ENCODE measurements around the gene NEURL4. TPM values are rescaled to one million over a fixed set of nuclear protein-coding genes. Genes with fewer than 3 reads are reported as not detected.
"Not testable (repeated sequence)": the region's sequence is repeated elsewhere in the genome, so short reads cannot be mapped to it uniquely, and the experiment has no call there.

Gene NEURL4
- polyA plus RNA-seq, result 10 to 100 TPM; 11.8 to 25.2 (median 17.9) TPM

DNA sequence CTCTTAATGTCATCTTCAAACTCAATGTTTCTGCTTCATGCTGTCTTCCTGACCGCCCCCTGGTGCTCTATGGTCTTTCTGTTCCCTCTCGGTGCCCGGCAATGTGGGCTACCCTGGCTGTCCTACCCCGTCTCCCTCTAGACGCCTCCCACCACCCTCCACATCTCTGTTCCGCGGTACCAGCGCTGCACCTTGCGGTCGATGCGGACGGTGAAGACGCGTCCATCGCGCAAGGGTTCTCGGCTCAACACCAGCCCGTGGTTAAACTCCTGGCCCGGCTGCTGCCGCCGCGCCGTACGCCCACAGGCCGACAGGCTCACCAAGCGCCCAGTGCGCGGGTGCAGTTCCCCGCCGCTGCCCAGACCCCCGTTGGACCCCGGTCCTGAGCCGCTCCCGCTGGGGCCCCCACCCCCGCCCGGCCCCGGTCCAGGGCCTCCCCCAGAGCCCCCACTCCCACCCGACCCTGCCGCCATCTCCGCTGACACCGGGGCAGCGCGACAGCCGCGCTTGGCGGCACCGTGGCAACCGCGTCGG is at the start of gene NEURL4:
Gene NEURL4, minus strand, starts transcription at position 496 of the 534 bp plus-strand sequence. Its CDS starts 23 bp downstream, at position 473.
- 0 to 1% (median 1%) methylated on average over 33 to 50 of the region's 50 CpGs for WGBS, 3 donors
- peak within 1 kb of the TSS; percentile 40 for H3K27ac ChIP-seq (ENCODE audit: low read depth, low read length)

DNA sequence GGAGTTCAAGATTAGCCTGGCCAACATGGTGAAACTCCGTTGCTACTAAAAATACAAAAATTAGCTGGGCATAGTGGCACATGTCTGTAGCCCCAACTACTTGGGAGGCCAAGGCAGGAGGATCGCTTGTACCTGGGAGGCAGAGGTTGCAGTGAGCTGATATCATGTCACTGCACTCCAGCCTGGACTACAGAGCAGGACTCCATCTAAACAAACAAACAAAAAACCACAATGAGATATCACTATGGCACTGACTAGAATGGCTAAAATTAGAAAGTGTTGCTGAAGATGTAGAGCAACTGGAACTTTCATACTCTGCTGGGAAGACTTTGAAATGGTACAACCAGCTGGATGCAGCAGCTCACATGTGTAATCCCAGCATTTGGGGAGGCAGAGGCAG is 45.2 kb upstream of the NEURL4 start:
- 89 to 95% (median 94%) methylated on average over 2 of the region's 2 CpGs for WGBS, 3 donors
- H3K27ac ChIP-seq (ENCODE audit: low read depth, low read length), result no peak overlapping the region

DNA sequence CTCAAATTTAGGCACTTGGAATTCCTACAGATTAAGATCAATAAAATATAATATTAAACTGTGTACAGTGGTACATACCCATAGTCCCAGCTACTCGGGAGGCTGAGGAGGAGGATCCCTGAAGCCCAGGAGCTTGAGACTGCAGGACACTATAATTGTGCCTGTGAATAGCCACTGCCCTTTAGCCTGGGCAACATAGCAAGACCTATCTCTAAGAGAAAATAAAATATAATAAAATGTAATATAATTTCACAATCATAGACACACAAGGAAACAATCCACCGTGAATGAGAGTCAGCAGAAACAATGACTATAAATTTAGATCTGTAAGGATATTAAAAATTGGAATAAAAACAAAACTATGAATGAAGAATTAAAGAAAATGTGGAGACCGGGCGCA is 41.7 kb upstream of the NEURL4 start:
- no peak overlapping the region for H3K27ac ChIP-seq (ENCODE audit: low read depth, low read length)
- WGBS, 3 donors, result 78 to 87% (median 85%) methylated on average over 4 of the region's 4 CpGs

DNA sequence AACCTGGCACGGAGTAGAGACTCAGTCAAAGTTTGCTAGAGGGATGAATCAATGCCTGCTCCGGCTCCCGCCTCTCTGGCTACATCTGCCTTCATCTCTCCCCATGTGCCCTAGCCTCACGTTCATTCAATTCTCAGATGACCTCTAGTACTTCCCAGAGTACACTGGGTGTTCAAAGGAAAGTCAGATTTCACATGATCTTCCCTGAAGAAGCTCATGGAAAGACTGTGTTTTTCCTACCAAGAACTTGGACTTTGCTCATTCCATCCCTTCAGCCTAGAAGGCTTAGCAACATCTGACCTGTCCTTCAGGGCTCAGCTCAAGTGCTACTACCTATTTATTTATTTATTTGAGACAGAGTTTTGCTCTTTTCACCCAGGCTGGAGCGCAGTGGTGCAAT is 40.7 kb upstream of the NEURL4 start:
- no peak overlapping the region for H3K27ac ChIP-seq (ENCODE audit: low read depth, low read length)
- WGBS, 3 donors, result 59 to 91% (median 79%) methylated on average over 5 of the region's 5 CpGs

DNA sequence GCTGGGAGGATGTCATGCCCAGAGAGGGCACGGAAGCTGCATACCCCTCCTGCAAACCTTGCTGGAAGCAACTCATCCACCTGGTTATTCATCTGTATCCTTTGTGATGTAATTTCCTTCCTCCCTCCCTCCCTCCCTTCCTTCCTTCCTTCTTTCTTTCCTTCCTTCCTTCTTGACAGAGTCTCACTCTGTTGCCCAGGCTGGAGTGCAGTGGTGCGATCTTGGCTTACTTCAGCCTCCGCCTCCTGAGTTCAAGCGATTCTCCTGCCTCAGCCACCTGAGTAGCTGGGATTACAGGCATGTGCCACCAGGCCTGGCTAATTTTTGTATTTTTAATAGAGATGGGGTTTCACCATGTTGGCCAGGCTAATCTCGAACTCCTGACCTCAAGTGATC is 39.5 kb upstream of the NEURL4 start:
- not testable (repeated sequence) for H3K27ac ChIP-seq (ENCODE audit: low read depth, low read length)
- 80 to 83% (median 81%) methylated on average over 5 of the region's 5 CpGs for WGBS, 3 donors

DNA sequence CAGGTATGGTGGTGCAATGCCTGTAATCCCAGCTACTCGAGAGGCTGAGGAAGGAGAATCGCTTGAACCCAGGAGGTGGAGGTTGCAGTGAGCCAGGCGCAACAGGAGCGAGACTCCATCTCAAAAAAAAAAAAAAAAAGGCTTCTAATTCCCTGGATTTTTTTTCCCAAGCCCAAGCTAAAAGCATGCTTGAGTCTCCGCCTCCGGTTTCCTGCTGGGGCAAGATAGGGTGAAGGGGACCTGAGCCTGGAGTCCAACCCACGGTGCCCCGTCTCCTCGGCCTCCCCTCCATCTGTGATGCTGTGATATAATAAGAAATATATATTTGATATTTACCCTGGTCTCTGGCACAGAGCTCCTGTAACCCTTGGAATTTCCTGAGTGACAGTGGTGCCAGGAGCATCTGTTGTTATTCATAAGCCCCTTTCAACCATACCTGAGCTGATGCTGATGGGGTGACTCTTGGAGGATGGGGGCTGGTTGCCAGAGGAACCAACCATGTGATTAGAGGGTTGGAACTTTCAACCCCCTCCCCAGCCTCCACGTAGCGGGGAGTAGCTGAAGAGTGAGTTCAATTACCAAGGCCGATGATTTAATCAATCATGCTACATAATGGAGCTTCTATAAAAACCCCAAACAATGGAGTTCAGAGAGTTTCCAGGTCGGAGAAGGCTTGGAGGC is 38.9 kb upstream of the NEURL4 start:
- WGBS, 3 donors, result 64 to 72% (median 67%) methylated on average over 13 of the region's 13 CpGs
- H3K27ac ChIP-seq (ENCODE audit: low read depth, low read length), result no peak overlapping the region

DNA sequence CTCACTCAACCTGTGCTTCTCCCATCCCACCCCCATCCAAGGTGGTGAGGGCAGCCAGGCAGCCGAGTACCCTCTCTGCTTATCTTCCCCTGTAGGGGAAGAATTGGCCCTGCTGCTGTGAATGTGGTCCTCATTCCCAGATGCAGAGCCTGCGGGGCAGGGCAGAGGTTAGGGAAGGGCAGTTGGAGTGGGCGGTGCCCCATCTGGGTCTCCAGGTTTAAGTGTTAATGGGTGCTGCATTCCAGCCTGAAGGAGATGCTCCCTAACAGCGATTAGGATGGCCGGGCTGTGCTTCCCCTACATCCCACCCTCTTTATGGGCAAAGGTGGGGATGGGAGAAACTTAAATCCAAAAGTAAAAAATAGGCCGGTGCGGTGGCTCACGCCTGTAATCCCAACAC is 37.9 kb upstream of the NEURL4 start:
- 82 to 91% (median 86%) methylated on average over 8 of the region's 8 CpGs for WGBS, 3 donors
- no peak overlapping the region for H3K27ac ChIP-seq (ENCODE audit: low read depth, low read length)

DNA sequence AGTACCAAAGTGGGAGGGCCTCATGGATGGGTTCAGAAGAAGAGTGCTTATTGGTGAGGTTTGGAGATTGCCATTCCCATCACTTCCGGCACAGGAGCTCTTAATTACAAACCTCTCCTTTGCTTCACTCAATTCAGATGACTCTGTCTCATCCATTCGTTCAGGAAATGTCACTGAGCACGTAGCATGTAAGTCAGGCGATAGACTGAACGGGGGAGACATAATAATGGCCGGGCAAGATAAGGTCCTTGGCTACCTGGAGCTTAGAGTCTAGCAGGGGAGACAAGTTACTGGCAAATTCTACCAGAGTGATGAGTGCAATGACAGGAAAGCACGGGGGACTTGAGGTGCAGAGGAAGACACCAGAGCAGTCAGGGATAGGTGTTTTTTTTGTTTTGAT is 36.8 kb upstream of the NEURL4 start:
- H3K27ac ChIP-seq (ENCODE audit: low read depth, low read length), result not testable (repeated sequence)
- WGBS, 3 donors, result 90 to 93% (median 91%) methylated on average over 6 of the region's 7 CpGs

DNA sequence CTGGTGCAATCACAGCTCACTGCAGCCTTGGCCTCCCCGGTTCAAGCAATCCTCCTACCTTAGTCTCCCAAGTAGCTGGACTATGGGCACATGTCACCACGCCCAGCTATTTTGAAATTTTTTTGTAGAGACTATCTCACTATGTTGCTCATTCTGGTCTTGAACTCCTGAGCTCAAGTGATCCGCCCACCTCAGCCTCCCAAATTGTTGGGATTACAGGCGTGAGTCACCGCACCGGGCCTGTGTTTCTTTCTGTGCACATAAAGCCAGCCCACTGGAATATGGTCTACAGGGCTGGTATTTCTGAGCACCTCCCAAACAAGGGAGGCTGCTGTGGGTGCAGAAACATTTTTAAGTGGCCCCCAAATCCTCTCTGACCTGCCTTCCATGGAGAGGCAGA is 34.2 kb upstream of the NEURL4 start:
- no peak overlapping the region for H3K27ac ChIP-seq (ENCODE audit: low read depth, low read length)
- 84 to 96% (median 94%) methylated on average over 6 of the region's 6 CpGs for WGBS, 3 donors

DNA sequence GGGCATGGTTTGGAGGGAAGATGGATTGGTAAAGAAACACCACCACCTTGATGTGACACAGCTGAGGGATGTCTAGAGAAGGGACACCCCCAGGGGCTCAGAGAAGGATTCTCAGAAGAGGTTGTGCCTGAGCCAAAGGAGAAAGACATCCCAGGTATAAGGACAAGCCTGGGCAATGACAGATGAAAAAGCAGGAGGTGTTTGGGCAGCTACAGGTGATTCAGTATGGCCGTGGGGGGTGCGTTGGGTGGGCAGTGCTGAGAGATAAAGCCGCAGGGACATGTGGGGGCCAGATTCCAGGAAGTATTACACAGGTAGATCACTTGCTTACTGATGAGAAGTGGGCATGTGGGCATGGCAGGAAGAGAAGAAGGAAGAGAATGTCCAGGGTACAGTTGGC is 32.8 kb upstream of the NEURL4 start:
- no peak overlapping the region for H3K27ac ChIP-seq (ENCODE audit: low read depth, low read length)
- WGBS, 3 donors, result 58 to 65% (median 60%) methylated on average over 3 of the region's 3 CpGs

DNA sequence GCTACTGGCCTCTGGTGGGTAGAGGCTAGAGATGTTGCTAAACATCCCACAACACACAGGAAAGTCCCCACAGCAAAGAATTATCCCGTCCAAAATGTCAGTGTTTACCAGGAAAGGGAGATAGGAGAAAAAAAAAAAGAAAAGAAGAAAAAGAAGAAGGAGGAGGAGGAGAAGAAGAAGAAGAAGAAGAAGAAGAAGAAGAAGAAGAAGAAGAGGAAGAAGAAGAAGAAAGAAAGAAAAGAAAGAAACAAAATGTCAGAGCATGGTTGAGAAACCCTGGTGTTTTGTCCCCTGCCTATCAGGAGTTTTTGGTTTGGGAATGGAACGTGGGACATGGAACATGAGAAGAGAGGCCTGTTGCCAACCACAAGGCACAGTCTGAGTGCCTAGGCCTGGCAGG is 28.2 kb upstream of the NEURL4 start:
- WGBS, 3 donors, result 45 to 80% (median 59%) methylated on average over 2 of the region's 2 CpGs
- no peak overlapping the region for H3K27ac ChIP-seq (ENCODE audit: low read depth, low read length)

DNA sequence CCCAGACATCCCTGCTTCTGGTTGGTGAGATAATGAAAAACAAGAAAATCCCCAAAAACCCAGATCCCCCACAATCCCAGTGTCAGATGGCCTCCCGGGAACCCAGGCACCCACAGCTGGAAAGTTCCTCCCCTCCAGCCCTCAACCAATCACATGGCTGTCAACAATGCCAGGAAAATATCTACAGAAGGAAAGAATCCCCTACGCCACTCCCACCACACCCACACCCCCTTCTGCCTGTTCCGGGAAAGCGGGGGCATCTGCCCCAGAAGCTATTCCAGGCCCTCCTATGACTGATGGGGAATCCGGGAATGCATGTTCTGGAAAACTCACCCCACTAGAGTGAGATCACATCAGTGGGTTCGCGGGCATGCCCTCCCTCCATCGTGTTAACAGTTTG is 27.6 kb upstream of the NEURL4 start:
- H3K27ac ChIP-seq (ENCODE audit: low read depth, low read length), result no peak overlapping the region
- WGBS, 3 donors, result 50 to 63% (median 63%) methylated on average over 8 of the region's 8 CpGs

DNA sequence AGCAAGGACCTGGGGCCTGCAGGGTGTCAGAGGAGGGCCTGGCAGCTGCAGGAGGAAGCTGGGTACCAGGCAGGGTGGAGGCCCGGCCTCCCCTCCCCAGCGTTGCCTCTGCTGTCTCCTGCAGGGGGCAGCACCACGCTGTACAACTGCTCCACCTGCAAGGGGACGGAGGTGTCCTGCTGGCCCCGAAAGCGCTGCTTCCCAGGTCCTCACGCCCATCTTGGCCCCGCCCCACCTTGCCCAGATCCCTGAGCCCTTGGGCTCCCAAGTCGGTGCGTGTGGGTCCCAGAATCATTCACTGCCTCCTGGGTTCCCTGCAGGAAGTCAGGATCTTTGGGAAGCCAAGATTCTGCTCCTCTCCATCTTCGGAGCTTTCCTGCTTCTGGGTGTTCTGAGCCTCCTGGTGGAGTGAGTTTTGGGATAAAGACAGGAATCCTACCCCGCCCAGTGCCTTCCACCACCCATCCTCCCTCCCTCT is 27.0 kb upstream of the NEURL4 start:
- no peak overlapping the region for H3K27ac ChIP-seq (ENCODE audit: low read depth, low read length)
- 6 to 9% (median 7%) methylated on average over 12 of the region's 12 CpGs for WGBS, 3 donors

DNA sequence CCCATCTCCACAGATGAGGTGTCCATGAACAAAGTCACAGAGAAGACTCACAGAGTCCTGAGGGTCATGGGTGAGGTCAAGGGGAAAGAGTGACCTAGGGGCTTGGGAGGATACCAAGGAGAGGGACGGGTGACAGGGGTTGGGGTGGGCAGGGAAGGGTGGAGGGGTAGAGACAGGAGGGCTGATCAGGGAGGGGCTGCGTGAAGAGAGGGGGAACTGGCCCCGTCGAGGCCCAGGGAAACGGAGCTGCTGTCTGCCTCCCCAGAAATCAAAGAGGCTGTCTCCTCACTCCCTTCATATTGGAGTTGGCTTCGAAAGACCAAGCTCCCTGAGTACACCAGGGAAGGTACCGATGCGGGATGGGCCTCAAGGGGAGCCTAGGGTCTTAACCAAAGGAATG is 26.4 kb upstream of the NEURL4 start:
- no peak overlapping the region for H3K27ac ChIP-seq (ENCODE audit: low read depth, low read length)
- WGBS, 3 donors, result 70 to 77% (median 75%) methylated on average over 8 of the region's 8 CpGs

DNA sequence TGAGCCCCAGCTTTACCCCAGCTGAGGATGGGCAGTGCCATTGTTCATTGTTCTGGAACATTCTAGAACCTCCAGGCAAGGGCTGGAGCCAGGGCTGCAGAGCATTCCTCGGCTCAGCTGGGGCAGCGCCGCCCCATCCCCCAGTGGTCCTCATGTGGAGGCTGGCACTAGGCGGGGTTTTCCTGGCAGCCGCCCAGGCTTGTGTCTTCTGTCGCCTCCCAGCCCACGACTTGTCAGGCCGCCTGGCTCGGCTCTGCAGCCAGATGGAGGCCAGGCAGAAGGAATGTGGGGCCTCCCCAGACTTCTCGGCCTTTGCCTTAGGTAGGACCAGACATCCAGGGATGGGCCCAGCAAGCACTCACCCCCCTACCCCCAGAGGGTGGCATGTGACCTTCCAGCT is 25.9 kb upstream of the NEURL4 start, which contains the start of gene TMEM95:
Gene TMEM95, plus strand, starts transcription at position 104 of the 400 bp plus-strand sequence. Its CDS starts 49 bp downstream, at position 153.
- no peak within 1 kb of the TSS for H3K27ac ChIP-seq (ENCODE audit: low read depth, low read length)
- WGBS, 3 donors, result 64 to 73% (median 70%) methylated on average over 8 to 10 of the region's 10 CpGs

DNA sequence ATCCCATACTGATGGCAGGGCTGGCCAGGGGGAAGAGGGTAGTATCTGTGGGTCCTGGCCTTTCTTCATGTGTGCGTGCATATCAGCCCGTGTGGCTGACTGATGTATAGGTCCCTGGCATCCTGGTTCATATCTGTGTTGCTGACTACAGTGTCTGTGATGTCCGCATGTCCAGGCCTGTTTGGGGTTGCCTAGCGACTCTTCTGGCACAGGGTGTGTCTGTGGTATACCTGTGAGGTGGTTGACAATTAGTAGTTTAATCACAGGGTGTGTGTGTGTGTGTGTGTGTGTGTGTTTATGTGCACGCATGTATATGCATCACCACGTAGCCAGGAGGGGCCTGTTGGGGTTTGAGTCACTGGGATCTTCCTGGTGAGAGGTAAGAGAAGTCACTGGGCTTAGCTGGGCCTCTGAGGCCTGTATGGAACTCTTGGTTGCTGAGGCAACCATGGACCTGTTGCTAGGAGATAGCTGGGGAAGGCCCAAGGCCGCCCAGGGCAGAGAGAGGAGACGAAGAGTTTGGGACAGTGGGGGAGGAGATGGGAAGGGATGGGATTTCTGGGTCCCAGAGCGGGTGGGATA is 25.2 kb upstream of the NEURL4 start:
- 65 to 83% (median 78%) methylated on average over 9 of the region's 9 CpGs for WGBS, 3 donors
- no peak overlapping the region for H3K27ac ChIP-seq (ENCODE audit: low read depth, low read length)

DNA sequence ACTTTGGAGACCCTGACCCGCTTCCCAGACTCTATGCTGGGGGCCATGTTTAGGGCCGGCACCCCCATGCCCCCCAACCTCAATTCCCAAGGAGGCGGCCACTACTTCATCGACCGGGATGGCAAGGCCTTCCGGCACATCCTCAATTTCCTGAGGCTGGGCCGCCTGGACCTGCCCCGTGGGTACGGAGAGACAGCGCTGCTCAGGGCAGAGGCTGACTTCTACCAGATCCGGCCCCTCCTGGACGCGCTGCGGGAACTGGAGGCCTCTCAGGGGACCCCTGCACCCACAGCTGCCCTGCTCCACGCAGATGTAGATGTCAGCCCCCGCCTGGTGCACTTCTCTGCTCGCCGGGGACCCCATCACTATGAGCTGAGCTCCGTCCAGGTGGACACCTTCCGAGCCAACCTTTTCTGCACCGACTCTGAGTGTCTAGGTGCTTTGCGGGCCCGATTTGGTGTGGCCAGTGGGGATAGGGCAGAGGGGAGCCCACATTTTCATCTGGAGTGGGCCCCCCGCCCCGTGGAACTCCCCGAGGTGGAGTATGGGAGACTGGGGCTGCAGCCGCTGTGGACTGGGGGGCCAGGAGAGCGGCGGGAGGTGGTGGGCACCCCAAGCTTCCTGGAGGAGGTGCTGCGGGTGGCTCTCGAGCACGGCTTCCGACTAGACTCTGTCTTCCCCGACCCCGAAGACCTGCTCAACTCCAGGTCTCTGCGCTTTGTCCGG is 23.9 kb upstream of the NEURL4 start:
- WGBS, 3 donors, result 88 to 90% (median 88%) methylated on average over 37 of the region's 37 CpGs
- H3K27ac ChIP-seq (ENCODE audit: low read depth, low read length), result no peak overlapping the region

DNA sequence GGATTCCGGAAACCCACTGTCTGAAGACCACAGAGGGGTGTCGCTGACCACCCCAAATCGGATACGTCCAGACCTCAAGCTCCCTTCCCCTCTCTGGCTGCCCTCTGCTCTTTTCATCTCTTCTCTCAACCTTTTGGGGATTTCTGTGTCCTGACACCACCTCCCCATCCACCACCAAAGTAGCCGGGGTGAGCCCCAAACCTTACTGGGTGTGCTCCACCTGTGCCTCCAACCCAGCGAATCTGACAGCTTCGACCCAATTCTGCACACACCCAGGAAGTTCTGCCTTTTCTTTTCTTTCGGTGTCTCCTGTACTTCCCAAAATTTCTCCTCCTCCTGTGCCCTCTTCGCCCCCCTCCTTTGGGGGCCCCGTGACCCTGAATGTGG is 23.4 kb upstream of the NEURL4 start:
- no peak overlapping the region for H3K27ac ChIP-seq (ENCODE audit: low read depth, low read length)
- 20 to 27% (median 24%) methylated on average over 9 to 10 of the region's 10 CpGs for WGBS, 3 donors

All from adipose tissue (tissue), 3 donors.